ENCODE measurements around the gene RTN1.

DNA sequence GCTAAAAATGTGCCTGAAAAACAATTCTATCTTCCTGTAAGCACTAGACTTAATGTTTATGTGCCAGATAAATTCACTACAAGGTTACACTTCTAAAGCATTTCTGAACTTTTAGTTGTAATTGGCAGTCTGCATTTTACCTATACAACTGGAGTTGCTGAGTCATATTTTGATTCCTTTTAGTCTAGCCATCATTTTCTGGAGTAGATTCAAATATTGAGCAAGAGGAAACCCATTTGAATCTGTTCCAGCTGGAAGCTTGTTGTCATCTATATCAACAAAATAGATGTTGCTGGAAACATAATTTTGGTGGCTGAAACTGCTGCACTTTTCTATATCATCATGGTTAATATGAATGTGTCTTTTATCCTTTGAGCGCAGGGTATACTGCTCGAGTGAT is 171.8 kb downstream of the RTN1 start:
- TF ChIP-seq CTCF (IDR thresholded peaks at IDR 0.05; ENCODE audit: low read depth, low read length) = no peak
- TF ChIP-seq, protein P1, sequence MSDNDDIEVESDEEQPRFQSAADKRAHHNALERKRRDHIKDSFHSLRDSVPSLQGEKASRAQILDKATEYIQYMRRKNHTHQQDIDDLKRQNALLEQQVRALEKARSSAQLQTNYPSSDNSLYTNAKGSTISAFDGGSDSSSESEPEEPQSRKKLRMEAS (IDR thresholded peaks at IDR 0.05; ENCODE audit: low read depth, low read length) = no peak
- no peak for TF ChIP-seq POLR2A (IDR thresholded peaks at IDR 0.05; ENCODE audit: extremely low read depth, insufficient read length)

Data from NB4 (cell line).